SIG-M5 (cell line): ENCODE measurements around the gene DAO.

ENCODE experiments used
- DNase-seq: peaks from one replicate; lab custom pipeline; 2025; lab: John Stamatoyannopoulos, UW

Gene DAO

GRCh38 chr12:108875682-108876361 is 4.1 kb upstream of the DAO start:
- no peak for DNase-seq

- no peak for DNase-seq
Measured at GRCh38 chr12:108876550-108876949, 3.3 kb upstream of the DAO start.

- no peak for DNase-seq
Measured at GRCh38 chr12:108881953-108882352, 2.1 kb downstream of the DAO start.

GRCh38 chr12:108884116-108885012 is 4.5 kb downstream of the DAO start:
- DNase-seq: peak; percentile 24

GRCh38 chr12:108886873-108887629 is 7.2 kb downstream of the DAO start:
- DNase-seq: no peak

- DNase-seq: no peak
Measured at GRCh38 chr12:108888031-108888430, 8.1 kb downstream of the DAO start.

GRCh38 chr12:108890208-108890607 is 10.3 kb downstream of the DAO start:
- no peak for DNase-seq

GRCh38 chr12:108895220-108895802 is 15.4 kb downstream of the DAO start:
- DNase-seq: no peak

- DNase-seq: no peak
Measured at GRCh38 chr12:108896336-108896735, 16.4 kb downstream of the DAO start.

- DNase-seq: no peak
Measured at GRCh38 chr12:108896817-108897216, 16.9 kb downstream of the DAO start.

GRCh38 chr12:108899145-108899544 is 19.3 kb downstream of the DAO start:
- no peak for DNase-seq

- DNase-seq: peak; percentile 62
Measured at GRCh38 chr12:108905725-108906124, 25.8 kb downstream of the DAO start.

- no peak for DNase-seq
Measured at GRCh38 chr12:108906971-108907370, 27.1 kb downstream of the DAO start.

GRCh38 chr12:108907839-108908351 is 28.0 kb downstream of the DAO start:
- no peak for DNase-seq

- DNase-seq: no peak
Measured at GRCh38 chr12:108910336-108910735, 30.4 kb downstream of the DAO start.

GRCh38 chr12:108911915-108912314 is 32.0 kb downstream of the DAO start:
- DNase-seq: no peak

- no peak for DNase-seq
Measured at GRCh38 chr12:108912361-108912760, 32.5 kb downstream of the DAO start.

- no peak for DNase-seq
Measured at GRCh38 chr12:108914121-108914531, 34.2 kb downstream of the DAO start.

- DNase-seq: no peak
Measured at GRCh38 chr12:108915632-108916133, 35.8 kb downstream of the DAO start.

GRCh38 chr12:108916336-108916735 is 36.4 kb downstream of the DAO start:
- no peak for DNase-seq

GRCh38 chr12:108918206-108918605 is 38.3 kb downstream of the DAO start:
- no peak for DNase-seq
